Activated CD4-positive, alpha-beta T cell treated with anti-CD3 and anti-CD28 coated beads, Interleukin-2, amount 10 ng/mL, durations not matched to agents 24 days and 14 days (primary cell): ENCODE results near the gene RAD23B. TPM values are rescaled to one million over a fixed set of nuclear protein-coding genes. Genes with fewer than 3 reads are reported as not detected.

ENCODE experiments used
- DNase-seq: peaks from one replicate; pipeline ENCODE4 v3.0.0; 2022
- H3K27ac Mint-ChIP-seq: one replicate; pipeline ENCODE4 v1.8.0; 2022; ENCODE audit warnings: mild to moderate bottlenecking, mixed read lengths
- H3K27me3 Mint-ChIP-seq: one replicate; pipeline ENCODE4 v1.8.0; 2022; ENCODE audit warnings: mixed read lengths
- H3K36me3 Mint-ChIP-seq: one replicate; pipeline ENCODE4 v1.8.0; 2022; ENCODE audit warnings: low read depth, mild to moderate bottlenecking, mixed read lengths
- H3K4me1 Mint-ChIP-seq: one replicate; pipeline ENCODE4 v1.8.0; 2021; ENCODE audit warnings: mixed read lengths
- H3K4me3 Mint-ChIP-seq: one replicate; pipeline ENCODE4 v1.8.0; 2022; ENCODE audit warnings: mild to moderate bottlenecking, moderate library complexity, mixed read lengths
- H3K9me3 Mint-ChIP-seq: one replicate; pipeline ENCODE4 v1.8.0; 2021; ENCODE audit warnings: mixed read lengths
- intact Hi-C: fragments of 100-400 bp; cut with micrococcal nuclease; formaldehyde crosslinking; loops from one replicate; pipeline ENCODE4 v1.15.1; 2023
- total RNA-seq: library from RNA; stranded (reverse); gene quantifications from 2 replicates; pipeline ENCODE4 v1.2.3, GENCODE V29; 2022

RAD23B gene
- total RNA-seq, 1 donor from 2014 or later, result 148 TPM

- H3K4me1 Mint-ChIP-seq, result no peaks in the 10 kb centered on the region
- no peak for DNase-seq
- no peak overlapping the region for H3K27ac Mint-ChIP-seq
- intact Hi-C loops, result no loop called here
- H3K4me3 Mint-ChIP-seq, result no peak overlapping the region
- no peaks in the 10 kb centered on the region for H3K9me3 Mint-ChIP-seq
- peaks cover 2% of the 10 kb centered on the region for H3K27me3 Mint-ChIP-seq
- H3K36me3 Mint-ChIP-seq, result no peaks in the 10 kb centered on the region
These were observed 85.6 kb downstream of the RAD23B start for GRCh38 chr9:107368696-107369095.

- H3K27me3 Mint-ChIP-seq, result peaks cover 2% of the 10 kb centered on the region
- no peaks in the 10 kb centered on the region for H3K4me1 Mint-ChIP-seq
- intact Hi-C loops, result no loop called here
- no peak overlapping the region for H3K27ac Mint-ChIP-seq
- no peak for DNase-seq
- no peaks in the 10 kb centered on the region for H3K9me3 Mint-ChIP-seq
- no peaks in the 10 kb centered on the region for H3K36me3 Mint-ChIP-seq
- H3K4me3 Mint-ChIP-seq, result no peak overlapping the region
These were observed 90.7 kb downstream of the RAD23B start for GRCh38 chr9:107373809-107374208.

- no peaks in the 10 kb centered on the region for H3K9me3 Mint-ChIP-seq
- intact Hi-C loops, result no loop called here
- H3K27me3 Mint-ChIP-seq, result peaks cover 2% of the 10 kb centered on the region
- no peak overlapping the region for H3K27ac Mint-ChIP-seq
- no peak for DNase-seq
- H3K4me1 Mint-ChIP-seq, result no peaks in the 10 kb centered on the region
- no peak overlapping the region for H3K4me3 Mint-ChIP-seq
- H3K36me3 Mint-ChIP-seq, result no peaks in the 10 kb centered on the region
These were observed 91.9 kb downstream of the RAD23B start for GRCh38 chr9:107375001-107375400.

GRCh38 chr9:107375651-107376369, 92.7 kb downstream of the RAD23B start:
- Mint-ChIP-seq H3K27me3 (peaks cover 2% of the 10 kb centered on the region), H3K4me3 (no peak overlapping the region), H3K27ac (no peak overlapping the region), H3K36me3 (no peaks in the 10 kb centered on the region), H3K4me1 (no peaks in the 10 kb centered on the region), H3K9me3 (no peaks in the 10 kb centered on the region)
- intact Hi-C loops, result no loop called here
- no peak for DNase-seq

- H3K4me3 Mint-ChIP-seq, result no peak overlapping the region
- no peaks in the 10 kb centered on the region for H3K36me3 Mint-ChIP-seq
- intact Hi-C loops, result no loop called here
- no peak overlapping the region for H3K27ac Mint-ChIP-seq
- H3K9me3 Mint-ChIP-seq, result no peaks in the 10 kb centered on the region
- H3K27me3 Mint-ChIP-seq, result peaks cover 5% of the 10 kb centered on the region
- no peaks in the 10 kb centered on the region for H3K4me1 Mint-ChIP-seq
- no peak for DNase-seq
These were observed 94.9 kb downstream of the RAD23B start for GRCh38 chr9:107378006-107378405.

Other genes starting within 250 kb of the RAD23B start
- gene KLF4, start 206.5 kb downstream of the RAD23B start, total RNA-seq, result 1.0 and 1.2 TPM in 2 replicates